Loucy (cell line): ENCODE data around the gene MAP3K7CL.

Experiments used
- CTCF ChIP-seq: fragments of 200-600 bp; sonication (generic); conservative IDR thresholded peaks from 2 replicates; pipeline ENCODE4 v1.5.1; 2014; ENCODE audit warnings: mild to moderate bottlenecking, antibody characterized with exemption, low read length
- EZH2phosphoT487 ChIP-seq: fragments of 200-600 bp; IDR thresholded peaks from 2 replicates; pipeline ENCODE4 v1.6.1; 2018; ENCODE audit warnings: antibody characterized with exemption, mild to moderate bottlenecking, moderate library complexity, borderline replicate concordance

- no peak for TF ChIP-seq CTCF
- no peak for TF ChIP-seq EZH2phosphoT487
These were observed 34.0 kb upstream of the MAP3K7CL start for GRCh38 chr21:29096218-29097015.
